Activated T-cell treated with anti-CD3 and anti-CD28 coated beads, Interleukin-2, amount 50 U/mL, for 4 hours (primary cell): ENCODE results near the gene MYH14. TPM values are rescaled to one million over a fixed set of nuclear protein-coding genes. Genes with fewer than 3 reads are reported as not detected.

Experiments
- ATAC-seq, 2 donors: fragments of 200-7000 bp; cut with Tn5 transposase; one replicate each; pipeline ENCODE4 v1.10.0; 2021
- DNase-seq: peaks from one replicate; pipeline ENCODE4 v3.0.0-alpha.2; 2020
- H3K27me3 Mint-ChIP-seq: one replicate; pipeline ENCODE4 v1.8.0; 2021; ENCODE audit warnings: low read depth, mixed read lengths
- H3K36me3 Mint-ChIP-seq: one replicate; pipeline ENCODE4 v1.8.0; 2022; ENCODE audit warnings: mixed read lengths; ENCODE audit not compliant: insufficient read depth
- H3K4me1 Mint-ChIP-seq: one replicate; pipeline ENCODE4 v1.8.0; 2021; ENCODE audit warnings: low read depth, mixed read lengths
- H3K4me3 Mint-ChIP-seq: one replicate; pipeline ENCODE4 v1.8.0; 2021; ENCODE audit warnings: mild to moderate bottlenecking, moderate library complexity, mixed read lengths
- H3K9me3 Mint-ChIP-seq: one replicate; pipeline ENCODE4 v1.8.0; 2021; ENCODE audit warnings: mixed read lengths
- total RNA-seq, 3 donors: library from RNA; stranded (reverse); gene quantifications; one replicate each; pipeline ENCODE4 v1.2.1, GENCODE V29; 2021

MYH14 gene
- total RNA-seq, 3 donors from 2014 or later: 0.25 to 0.63 (median 0.34) TPM

- no peaks in the 10 kb centered on the region for H3K9me3 Mint-ChIP-seq
- no peaks in the 10 kb centered on the region for H3K36me3 Mint-ChIP-seq
- DNase-seq (no peak), ATAC-seq (no peak)
- no peaks in the 10 kb centered on the region for H3K4me1 Mint-ChIP-seq
- H3K27me3 Mint-ChIP-seq: peaks cover 31% of the 10 kb centered on the region
- H3K4me3 Mint-ChIP-seq: no peak overlapping the region
Observed at GRCh38 chr19:50268501-50268900, 65.1 kb downstream of the MYH14 start.

- Mint-ChIP-seq H3K27me3 (peaks cover 31% of the 10 kb centered on the region), H3K9me3 (no peaks in the 10 kb centered on the region), H3K4me3 (no peak overlapping the region), H3K36me3 (no peaks in the 10 kb centered on the region), H3K4me1 (no peaks in the 10 kb centered on the region)
- DNase-seq: no peak
- no peak for ATAC-seq
Observed at GRCh38 chr19:50269653-50270052, 66.2 kb downstream of the MYH14 start.

GRCh38 chr19:50272263-50272897 is 69.0 kb downstream of the MYH14 start:
- H3K4me1 Mint-ChIP-seq: no peaks in the 10 kb centered on the region
- ATAC-seq (no peak), DNase-seq (no peak)
- H3K4me3 Mint-ChIP-seq: no peak overlapping the region
- H3K36me3 Mint-ChIP-seq: no peaks in the 10 kb centered on the region
- H3K9me3 Mint-ChIP-seq: no peaks in the 10 kb centered on the region
- H3K27me3 Mint-ChIP-seq: peaks cover 42% of the 10 kb centered on the region

DNA sequence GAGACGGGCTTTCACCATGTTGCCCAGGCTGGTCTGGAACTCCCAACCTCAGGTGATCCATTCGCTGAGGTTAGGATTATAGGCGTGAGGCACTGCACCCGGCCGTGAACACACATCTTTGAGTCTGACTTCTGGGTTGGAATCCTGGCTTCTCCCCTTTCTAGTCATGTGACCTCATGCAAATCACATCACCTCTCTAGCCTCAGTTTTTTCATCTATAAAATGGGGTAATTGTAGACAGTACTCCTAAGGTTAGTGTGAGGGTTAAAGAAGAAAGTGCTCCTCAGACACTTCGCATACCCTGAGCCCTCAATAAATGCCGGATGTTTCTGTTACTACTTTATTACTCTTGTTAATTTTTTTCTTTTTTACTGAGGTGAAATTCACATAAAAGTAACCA is 70.4 kb downstream of the MYH14 start:
- Mint-ChIP-seq H3K36me3 (no peaks in the 10 kb centered on the region), H3K9me3 (no peaks in the 10 kb centered on the region), H3K4me1 (no peaks in the 10 kb centered on the region), H3K4me3 (no peak overlapping the region), H3K27me3 (peaks cover 28% of the 10 kb centered on the region)
- DNase-seq (no peak), ATAC-seq (no peak)

- Mint-ChIP-seq H3K4me1 (no peaks in the 10 kb centered on the region), H3K36me3 (no peaks in the 10 kb centered on the region), H3K4me3 (no peak overlapping the region), H3K9me3 (no peaks in the 10 kb centered on the region), H3K27me3 (peaks cover 25% of the 10 kb centered on the region)
- DNase-seq (no peak), ATAC-seq (no peak)
Observed at GRCh38 chr19:50275577-50276368, 72.4 kb downstream of the MYH14 start.

GRCh38 chr19:50276370-50277063 is 73.1 kb downstream of the MYH14 start:
- no peaks in the 10 kb centered on the region for H3K4me1 Mint-ChIP-seq

GRCh38 chr19:50277966-50278580 is 74.7 kb downstream of the MYH14 start:
- Mint-ChIP-seq H3K27me3 (peaks cover 19% of the 10 kb centered on the region), H3K36me3 (no peaks in the 10 kb centered on the region), H3K4me3 (no peak overlapping the region), H3K4me1 (no peaks in the 10 kb centered on the region), H3K9me3 (no peaks in the 10 kb centered on the region)
- ATAC-seq: no peak
- no peak for DNase-seq

More at GRCh38 chr19:50276370-50277063, 73.1 kb downstream of the MYH14 start:
- Mint-ChIP-seq H3K9me3 (no peaks in the 10 kb centered on the region), H3K36me3 (no peaks in the 10 kb centered on the region), H3K4me3 (no peak overlapping the region), H3K27me3 (peaks cover 24% of the 10 kb centered on the region)
- DNase-seq (no peak), ATAC-seq (no peak)

DNA sequence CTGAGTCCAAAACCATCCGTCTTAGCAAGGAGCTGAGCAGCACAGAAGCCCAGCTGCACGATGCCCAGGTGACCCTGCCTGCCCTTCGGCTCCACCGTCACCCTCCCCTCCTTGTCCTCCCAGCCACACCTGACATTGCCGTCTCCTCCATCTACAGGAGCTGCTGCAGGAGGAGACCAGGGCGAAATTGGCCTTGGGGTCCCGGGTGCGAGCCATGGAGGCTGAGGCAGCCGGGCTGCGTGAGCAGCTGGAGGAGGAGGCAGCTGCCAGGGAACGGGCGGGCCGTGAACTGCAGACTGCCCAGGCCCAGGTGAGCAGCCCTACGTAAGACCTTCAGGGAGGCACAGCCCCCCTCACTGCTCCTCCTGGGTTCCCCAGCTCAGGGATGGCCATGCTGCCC is 76.7 kb downstream of the MYH14 start:
- H3K4me3 Mint-ChIP-seq: no peak overlapping the region

DNA sequence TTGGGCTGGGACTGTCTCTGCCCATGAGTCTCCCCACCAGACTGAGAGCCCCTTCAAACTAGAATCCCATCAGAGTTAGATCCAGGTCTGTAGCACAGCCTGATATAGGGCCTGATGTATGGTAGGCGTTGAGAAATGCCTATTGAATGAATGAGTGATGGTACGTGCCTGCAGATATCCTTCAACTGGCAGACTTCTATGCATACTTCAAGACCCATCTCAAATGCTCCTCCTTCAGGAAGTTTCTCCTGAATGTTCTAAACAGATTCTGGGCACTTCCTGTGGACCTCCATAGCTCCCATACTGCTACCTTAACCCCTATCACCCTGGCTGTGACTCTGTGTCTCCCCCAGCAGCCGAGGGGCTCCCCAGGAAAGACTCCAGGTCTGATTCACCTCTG is 77.6 kb downstream of the MYH14 start:
- H3K27me3 Mint-ChIP-seq: peaks cover 17% of the 10 kb centered on the region
- no peak overlapping the region for H3K4me3 Mint-ChIP-seq
- ATAC-seq: no peak
- H3K9me3 Mint-ChIP-seq: peaks cover 11% of the 10 kb centered on the region
- no peaks in the 10 kb centered on the region for H3K4me1 Mint-ChIP-seq
- H3K36me3 Mint-ChIP-seq: no peaks in the 10 kb centered on the region
- no peak for DNase-seq

More for the DNA sequence above, 76.7 kb downstream of the MYH14 start:
- no peak for ATAC-seq
- DNase-seq: no peak
- Mint-ChIP-seq H3K9me3 (peaks cover 1% of the 10 kb centered on the region), H3K27me3 (peaks cover 18% of the 10 kb centered on the region), H3K4me1 (no peaks in the 10 kb centered on the region), H3K36me3 (no peaks in the 10 kb centered on the region)

- no peaks in the 10 kb centered on the region for H3K36me3 Mint-ChIP-seq
- no peaks in the 10 kb centered on the region for H3K4me1 Mint-ChIP-seq
- ATAC-seq (no peak), DNase-seq (no peak)
- H3K9me3 Mint-ChIP-seq: peaks cover 15% of the 10 kb centered on the region
- no peak overlapping the region for H3K4me3 Mint-ChIP-seq
- H3K27me3 Mint-ChIP-seq: peaks cover 13% of the 10 kb centered on the region
Observed at GRCh38 chr19:50281491-50281890, 78.1 kb downstream of the MYH14 start.

DNA sequence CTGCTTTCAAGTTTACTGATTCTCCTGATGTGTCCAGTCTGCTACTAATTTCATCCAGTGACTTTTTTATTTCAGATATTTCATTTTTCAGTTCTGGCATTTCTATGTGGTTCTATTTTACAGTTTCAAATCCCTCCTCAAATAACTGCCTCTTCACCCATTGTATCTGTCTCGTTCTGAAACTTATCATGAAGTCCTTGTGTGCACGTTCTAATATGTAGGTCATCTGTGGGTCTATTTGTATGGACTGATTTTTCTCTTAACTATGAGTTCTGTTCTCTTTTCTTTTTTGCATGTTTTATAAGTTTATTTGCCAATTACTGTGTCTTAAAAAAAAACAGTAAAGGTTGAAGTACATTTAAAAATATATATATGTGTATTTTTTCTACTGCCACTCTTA is 82.4 kb downstream of the MYH14 start:
- Mint-ChIP-seq H3K4me3 (no peak overlapping the region), H3K27me3 (peaks cover 33% of the 10 kb centered on the region), H3K4me1 (no peaks in the 10 kb centered on the region), H3K9me3 (peaks cover 19% of the 10 kb centered on the region), H3K36me3 (no peaks in the 10 kb centered on the region)
- ATAC-seq: no peak
- DNase-seq: no peak

DNA sequence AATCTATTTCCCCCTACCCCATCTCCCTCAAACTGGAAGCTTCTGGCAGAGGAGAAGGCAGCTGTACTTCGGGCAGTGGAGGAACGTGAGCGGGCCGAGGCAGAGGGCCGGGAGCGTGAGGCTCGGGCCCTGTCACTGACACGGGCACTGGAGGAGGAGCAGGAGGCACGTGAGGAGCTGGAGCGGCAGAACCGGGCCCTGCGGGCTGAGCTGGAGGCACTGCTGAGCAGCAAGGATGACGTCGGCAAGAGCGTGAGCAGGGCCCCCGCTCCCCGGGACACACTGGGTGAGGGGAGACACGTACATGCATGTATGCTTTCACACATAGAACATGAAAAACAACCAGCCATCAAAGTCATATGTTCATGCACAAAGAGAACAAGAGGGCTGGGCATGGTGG is 83.0 kb downstream of the MYH14 start:
- no peak for DNase-seq
- Mint-ChIP-seq H3K36me3 (no peaks in the 10 kb centered on the region), H3K4me3 (no peak overlapping the region), H3K9me3 (peaks cover 19% of the 10 kb centered on the region), H3K4me1 (no peaks in the 10 kb centered on the region), H3K27me3 (peaks cover 34% of the 10 kb centered on the region)
- no peak for ATAC-seq

DNA sequence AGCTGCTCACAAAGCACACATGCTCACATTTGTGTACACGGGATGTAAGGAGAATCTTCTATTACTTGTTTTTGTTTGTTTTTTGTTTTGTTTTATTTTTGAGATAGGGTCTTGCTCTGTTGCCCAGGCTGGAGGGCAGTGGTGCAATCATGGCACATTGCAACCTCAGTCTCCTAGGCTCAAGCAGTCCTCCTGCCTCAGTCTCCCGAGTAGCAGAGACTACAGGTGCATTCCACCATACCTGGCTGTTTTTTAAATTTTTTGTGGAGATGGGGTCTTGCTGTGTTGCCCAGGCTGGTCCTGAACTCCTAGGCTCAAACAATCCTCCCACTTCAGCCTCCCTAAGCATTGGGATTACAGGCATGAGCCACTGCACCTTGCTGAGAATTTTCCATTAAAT is 83.9 kb downstream of the MYH14 start:
- Mint-ChIP-seq H3K9me3 (peaks cover 19% of the 10 kb centered on the region), H3K4me1 (no peaks in the 10 kb centered on the region), H3K36me3 (no peaks in the 10 kb centered on the region), H3K27me3 (peaks cover 40% of the 10 kb centered on the region), H3K4me3 (no peak overlapping the region)
- no peak for ATAC-seq
- DNase-seq: no peak

- Mint-ChIP-seq H3K4me1 (no peaks in the 10 kb centered on the region), H3K27me3 (peaks cover 49% of the 10 kb centered on the region), H3K36me3 (no peaks in the 10 kb centered on the region), H3K4me3 (no peak overlapping the region), H3K9me3 (peaks cover 19% of the 10 kb centered on the region)
- no peak for ATAC-seq
- DNase-seq: no peak
Observed at GRCh38 chr19:50288954-50289353, 85.5 kb downstream of the MYH14 start.
